ENCODE measurements around the gene AMFR. TPM values are rescaled to one million over a fixed set of nuclear protein-coding genes. Genes with fewer than 3 reads are reported as not detected.
A peak's percentile ranks its signal among the peaks of the same experiment; 100 is the strongest.

AMFR gene
- total RNA-seq, 1 experiment from 2014 or later, result 66.3 TPM

DNA sequence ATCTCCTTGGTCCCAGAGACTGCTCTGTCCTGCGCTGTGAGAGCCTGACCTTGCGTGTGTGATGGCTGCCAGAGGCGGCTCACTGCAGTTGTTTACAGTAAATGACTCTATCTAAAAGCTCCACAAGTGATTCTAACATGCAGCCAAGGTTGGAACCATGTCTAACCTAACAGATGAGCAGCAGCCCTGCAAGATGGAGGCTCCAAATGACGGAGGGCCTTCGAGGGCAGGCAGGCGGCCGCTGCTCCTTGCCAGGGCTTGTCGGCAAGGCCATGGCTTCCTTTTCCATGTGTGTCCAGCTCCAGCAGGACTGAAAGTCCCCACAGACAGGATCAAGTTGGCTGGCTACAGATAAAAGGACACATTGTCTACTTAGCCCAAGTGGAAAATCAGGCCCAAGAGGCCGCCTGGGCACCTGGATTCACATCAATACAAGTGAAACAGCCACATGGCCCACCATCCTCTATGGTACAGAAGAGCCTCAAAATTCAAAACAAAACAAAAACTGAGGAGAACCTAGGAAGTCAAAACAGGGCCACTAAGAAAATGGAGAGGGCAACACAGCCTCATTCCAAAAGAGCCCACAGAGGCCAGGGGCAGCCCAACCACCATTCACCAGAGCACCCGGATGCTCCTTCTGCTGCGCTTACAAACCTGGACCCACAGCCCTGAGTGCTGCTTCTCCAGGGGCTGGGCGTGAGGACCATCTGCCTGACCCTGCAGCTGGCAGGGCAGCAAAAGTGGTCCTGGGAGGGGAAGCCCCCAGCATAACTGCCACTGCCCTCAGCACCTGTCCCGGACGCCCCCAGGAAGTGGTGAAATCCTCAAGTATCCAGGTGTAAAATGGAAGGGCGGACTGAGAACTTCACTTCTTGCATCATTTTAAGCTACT lies 65.0 kb downstream of the AMFR start (continued):
- TF ChIP-seq, protein P1, sequence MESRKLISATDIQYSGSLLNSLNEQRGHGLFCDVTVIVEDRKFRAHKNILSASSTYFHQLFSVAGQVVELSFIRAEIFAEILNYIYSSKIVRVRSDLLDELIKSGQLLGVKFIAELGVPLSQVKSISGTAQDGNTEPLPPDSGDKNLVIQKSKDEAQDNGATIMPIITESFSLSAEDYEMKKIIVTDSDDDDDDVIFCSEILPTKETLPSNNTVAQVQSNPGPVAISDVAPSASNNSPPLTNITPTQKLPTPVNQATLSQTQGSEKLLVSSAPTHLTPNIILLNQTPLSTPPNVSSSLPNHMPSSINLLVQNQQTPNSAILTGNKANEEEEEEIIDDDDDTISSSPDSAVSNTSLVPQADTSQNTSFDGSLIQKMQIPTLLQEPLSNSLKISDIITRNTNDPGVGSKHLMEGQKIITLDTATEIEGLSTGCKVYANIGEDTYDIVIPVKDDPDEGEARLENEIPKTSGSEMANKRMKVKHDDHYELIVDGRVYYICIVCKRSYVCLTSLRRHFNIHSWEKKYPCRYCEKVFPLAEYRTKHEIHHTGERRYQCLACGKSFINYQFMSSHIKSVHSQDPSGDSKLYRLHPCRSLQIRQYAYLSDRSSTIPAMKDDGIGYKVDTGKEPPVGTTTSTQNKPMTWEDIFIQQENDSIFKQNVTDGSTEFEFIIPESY (IDR thresholded peaks at IDR 0.05; ENCODE audit: extremely low read depth, insufficient replicate concordance, low read length), result no peak
- TF ChIP-seq SIN3A (IDR thresholded peaks at IDR 0.05; ENCODE audit: low read depth), result no peak

DNA sequence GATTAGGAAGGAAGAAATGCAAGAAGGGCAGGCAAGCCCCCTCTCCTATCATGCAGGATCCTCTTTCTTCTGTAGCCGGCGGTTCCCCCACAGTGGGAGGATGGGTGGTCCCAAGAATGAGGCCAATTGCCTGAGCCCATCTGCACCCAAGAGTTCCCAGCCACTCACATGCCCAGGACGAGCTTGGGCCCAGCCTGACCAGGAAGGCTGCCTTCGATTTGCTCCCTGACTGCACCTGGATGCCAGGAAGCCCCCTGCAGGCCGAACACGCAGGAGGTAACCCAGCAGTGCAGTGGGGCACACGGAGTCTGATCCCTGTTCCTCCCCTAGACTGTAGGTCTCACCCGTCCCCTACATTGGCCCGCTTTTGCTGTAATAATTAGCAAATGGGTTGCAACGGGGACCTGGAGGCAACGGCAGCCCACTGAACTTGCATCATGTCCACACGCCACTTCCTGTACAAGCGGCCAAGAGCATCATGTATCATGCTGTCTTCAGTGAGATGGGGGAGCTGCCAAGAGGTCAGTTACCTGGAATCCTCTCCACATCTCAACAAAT lies 67.5 kb downstream of the AMFR start:
- no peaks in the 10 kb centered on the region for H3K79me2 ChIP-seq (ENCODE audit: insufficient read depth, low read length)

More for the DNA sequence above, 67.5 kb downstream of the AMFR start:
- DNase-seq (ENCODE audit: low read depth, low spot score), result no peak
- Histone ChIP-seq H3K27me3 (ENCODE audit: insufficient read depth, low read length) (no peaks in the 10 kb centered on the region), H2AFZ (ENCODE audit: low read depth, low read length, poor library complexity, severe bottlenecking) (no peak overlapping the region), H3K36me3 (ENCODE audit: control insufficient read depth in 1 of 2, insufficient read depth in 2 of 2, low read length in 2 of 2) (peaks cover 0 to 7% of the 10 kb centered on the region in 2 experiments; a peak in 1 of 4 replicates), H3K4me1 (ENCODE audit: control insufficient read depth in 1 of 2, insufficient read depth in 2 of 2, low read length in 2 of 2) (peaks cover 13 to 16% of the 10 kb centered on the region in 2 experiments; a peak in 3 of 4 replicates), H3K9me3 (ENCODE audit: control insufficient read depth in 1 of 2, insufficient read depth in 1 of 2, low read depth in 1 of 2, low read length in 2 of 2) (no peaks in the 10 kb centered on the region), H3K27ac (ENCODE audit: low read depth, low read length) (no peak overlapping the region), H4K20me1 (ENCODE audit: insufficient read depth) (no peaks in the 10 kb centered on the region), H3K4me3 (replicated peaks in 1 of 2; ENCODE audit: low read depth in 1 of 2, low read length in 2 of 2) (no peak overlapping the region), H3K9me2 (ENCODE audit: insufficient read depth) (no peaks in the 10 kb centered on the region), H3K9ac (ENCODE audit: low read length) (no peak overlapping the region), H3K4me2 (ENCODE audit: low read length) (no peak overlapping the region)
- ChIA-PET RAD21 (ENCODE audit: low non-redundant PET in 1 of 2, low total read pairs in 2 of 2, uncharacterized antibody in 2 of 2, unreplicated experiment in 2 of 2) (no interaction called here), POLR2A (no interaction called here), CTCF (interaction anchor here (1.2 to 2.2 kb wide), 5 partner anchors 8 to 243 kb away, joined by 3 to 33 read pairs (median 4); no protein-coding TSS in a partner anchor)
- ATAC-seq, result 0 out of 2 replicates have a peak, but pooled peaks have one; percentile 19
- intact Hi-C loops (cut with micrococcal nuclease), result no loop called here
- no TSS peak for BruUV-seq (replicated peaks)
- TF ChIP-seq, protein P2, sequence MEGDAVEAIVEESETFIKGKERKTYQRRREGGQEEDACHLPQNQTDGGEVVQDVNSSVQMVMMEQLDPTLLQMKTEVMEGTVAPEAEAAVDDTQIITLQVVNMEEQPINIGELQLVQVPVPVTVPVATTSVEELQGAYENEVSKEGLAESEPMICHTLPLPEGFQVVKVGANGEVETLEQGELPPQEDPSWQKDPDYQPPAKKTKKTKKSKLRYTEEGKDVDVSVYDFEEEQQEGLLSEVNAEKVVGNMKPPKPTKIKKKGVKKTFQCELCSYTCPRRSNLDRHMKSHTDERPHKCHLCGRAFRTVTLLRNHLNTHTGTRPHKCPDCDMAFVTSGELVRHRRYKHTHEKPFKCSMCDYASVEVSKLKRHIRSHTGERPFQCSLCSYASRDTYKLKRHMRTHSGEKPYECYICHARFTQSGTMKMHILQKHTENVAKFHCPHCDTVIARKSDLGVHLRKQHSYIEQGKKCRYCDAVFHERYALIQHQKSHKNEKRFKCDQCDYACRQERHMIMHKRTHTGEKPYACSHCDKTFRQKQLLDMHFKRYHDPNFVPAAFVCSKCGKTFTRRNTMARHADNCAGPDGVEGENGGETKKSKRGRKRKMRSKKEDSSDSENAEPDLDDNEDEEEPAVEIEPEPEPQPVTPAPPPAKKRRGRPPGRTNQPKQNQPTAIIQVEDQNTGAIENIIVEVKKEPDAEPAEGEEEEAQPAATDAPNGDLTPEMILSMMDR (IDR thresholded peaks at IDR 0.05 in 2 of 3, conservative IDR thresholded peaks at IDR 0.05 in 1 of 3; ENCODE audit: borderline replicate concordance in 1 of 3, insufficient read depth in 1 of 3, low read depth in 2 of 3, low read length in 2 of 3), result peak in 1 of 3 experiments; percentile 24; a peak in 2 of 6 replicates
- TF ChIP-seq POLR2AphosphoS5 (IDR thresholded peaks at IDR 0.05; ENCODE audit: low read depth, low read length), result no peak

Measured in HCT116 (cell line).